ENCODE measurements around the gene CHPF. TPM values are rescaled to one million over a fixed set of nuclear protein-coding genes. Genes with fewer than 3 reads are reported as not detected.

CHPF gene
- total and polyA plus RNA-seq, 2 donors: 8.5 to 17.5 TPM

GRCh38 chr2:219527472-219527871 lies 16.1 kb downstream of the CHPF start:
- Histone ChIP-seq H3K27ac (ENCODE audit: low read depth in 1 of 2, low read length in 1 of 2) (no peak overlapping the region), H3K4me3 (ENCODE audit: low read length in 2 of 2) (no peak overlapping the region), H3K4me1 (ENCODE audit: control insufficient read depth in 2 of 2, insufficient read depth in 2 of 2, low read length in 2 of 2) (no peaks in the 10 kb centered on the region), H3K27me3 (ENCODE audit: control insufficient read depth in 2 of 2, insufficient read depth in 1 of 2, low read length in 1 of 2) (peaks cover 35 to 97% of the 10 kb centered on the region in 2 donors), H3K9me3 (ENCODE audit: control insufficient read depth in 2 of 2, insufficient read depth in 1 of 2, low read length in 1 of 2) (peaks cover 0 to 6% of the 10 kb centered on the region in 2 donors), H3K36me3 (ENCODE audit: control insufficient read depth in 2 of 2, insufficient read depth in 2 of 2, low read length in 1 of 2) (no peaks in the 10 kb centered on the region)
- WGBS: 72% methylated on average over 5 of the region's 5 CpGs
- no peak for DNase-seq (ENCODE audit: low read depth in 6 of 9, low spot score in 9 of 9)

GRCh38 chr2:219527076-219527394 lies 16.6 kb downstream of the CHPF start:
- no peak for DNase-seq (ENCODE audit: low read depth in 6 of 9, low spot score in 9 of 9)
- no peaks in the 10 kb centered on the region for H3K4me1 ChIP-seq (ENCODE audit: control insufficient read depth in 2 of 2, insufficient read depth in 2 of 2, low read length in 2 of 2)
- peaks cover 40 to 97% of the 10 kb centered on the region in 2 donors for H3K27me3 ChIP-seq (ENCODE audit: control insufficient read depth in 2 of 2, insufficient read depth in 1 of 2, low read length in 1 of 2)
- H3K9me3 ChIP-seq (ENCODE audit: control insufficient read depth in 2 of 2, insufficient read depth in 1 of 2, low read length in 1 of 2): peaks cover 0 to 6% of the 10 kb centered on the region in 2 donors
- 73% methylated on average over 6 of the region's 6 CpGs for WGBS
- H3K27ac ChIP-seq (ENCODE audit: low read depth in 1 of 2, low read length in 1 of 2): no peak overlapping the region
- H3K36me3 ChIP-seq (ENCODE audit: control insufficient read depth in 2 of 2, insufficient read depth in 2 of 2, low read length in 1 of 2): no peaks in the 10 kb centered on the region
- no peak overlapping the region for H3K4me3 ChIP-seq (ENCODE audit: low read length in 2 of 2)

DNA sequence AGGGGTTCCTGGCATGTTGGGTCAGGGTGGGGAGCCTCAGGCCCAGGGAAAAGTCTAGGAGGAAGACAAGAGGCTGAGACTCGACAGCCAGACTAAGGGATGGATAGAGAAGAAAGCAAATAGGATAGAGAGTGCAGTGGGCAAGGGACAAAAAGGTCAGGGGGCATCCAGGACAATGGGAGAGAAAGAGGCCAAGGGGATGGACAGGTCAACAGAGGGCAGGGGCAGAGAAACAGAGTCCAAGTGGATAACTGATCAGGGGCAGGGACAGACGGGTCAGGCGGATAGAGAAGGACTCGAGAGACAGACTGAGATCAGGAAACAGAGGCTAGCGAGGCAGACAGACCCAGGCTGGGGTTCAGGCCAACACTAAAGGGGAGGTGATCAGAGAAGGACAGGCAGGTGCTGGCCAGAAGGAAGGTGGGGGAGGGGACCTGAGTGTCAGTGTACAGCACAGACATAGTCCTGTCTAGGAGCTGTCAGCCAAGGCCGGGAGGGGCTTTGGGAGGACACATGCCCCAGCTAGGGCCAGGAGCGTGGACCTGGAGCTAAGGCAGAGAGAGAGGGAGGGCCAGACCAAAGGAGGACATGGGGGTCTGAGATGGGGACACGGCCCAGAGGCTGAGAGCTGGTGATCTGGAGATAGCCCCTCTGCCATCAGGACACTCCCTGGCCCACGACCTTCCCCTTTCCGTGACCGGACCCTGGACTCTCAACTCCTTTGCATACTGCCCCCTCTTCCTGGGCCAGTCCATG lies 17.1 kb downstream of the CHPF start:
- no peak for DNase-seq (ENCODE audit: low read depth in 6 of 9, low spot score in 9 of 9)
- no peaks in the 10 kb centered on the region for H3K4me1 ChIP-seq (ENCODE audit: control insufficient read depth in 2 of 2, insufficient read depth in 2 of 2, low read length in 2 of 2)
- peaks cover 45 to 97% of the 10 kb centered on the region in 2 donors for H3K27me3 ChIP-seq (ENCODE audit: control insufficient read depth in 2 of 2, insufficient read depth in 1 of 2, low read length in 1 of 2)
- 55% methylated on average over 11 of the region's 11 CpGs for WGBS
- H3K9me3 ChIP-seq (ENCODE audit: control insufficient read depth in 2 of 2, insufficient read depth in 1 of 2, low read length in 1 of 2): peaks cover 0 to 6% of the 10 kb centered on the region in 2 donors
- no peaks in the 10 kb centered on the region for H3K36me3 ChIP-seq (ENCODE audit: control insufficient read depth in 2 of 2, insufficient read depth in 2 of 2, low read length in 1 of 2)
- H3K27ac ChIP-seq (ENCODE audit: low read depth in 1 of 2, low read length in 1 of 2): no peak overlapping the region
- H3K4me3 ChIP-seq (ENCODE audit: low read length in 2 of 2): no peak overlapping the region

- H3K4me1 ChIP-seq (ENCODE audit: control insufficient read depth in 2 of 2, insufficient read depth in 2 of 2, low read length in 2 of 2): no peaks in the 10 kb centered on the region
- WGBS: 49% methylated on average over 9 of the region's 9 CpGs
- no peak overlapping the region for H3K27ac ChIP-seq (ENCODE audit: low read depth in 1 of 2, low read length in 1 of 2)
- peaks cover 0 to 6% of the 10 kb centered on the region in 2 donors for H3K9me3 ChIP-seq (ENCODE audit: control insufficient read depth in 2 of 2, insufficient read depth in 1 of 2, low read length in 1 of 2)
- no peaks in the 10 kb centered on the region for H3K36me3 ChIP-seq (ENCODE audit: control insufficient read depth in 2 of 2, insufficient read depth in 2 of 2, low read length in 1 of 2)
- peaks cover 49 to 97% of the 10 kb centered on the region in 2 donors for H3K27me3 ChIP-seq (ENCODE audit: control insufficient read depth in 2 of 2, insufficient read depth in 1 of 2, low read length in 1 of 2)
- no peak overlapping the region for H3K4me3 ChIP-seq (ENCODE audit: low read length in 2 of 2)
- DNase-seq (ENCODE audit: low read depth in 6 of 9, low spot score in 9 of 9): no peak
These were observed 17.9 kb downstream of the CHPF start for GRCh38 chr2:219525533-219526232.

GRCh38 chr2:219524817-219525216 lies 18.8 kb downstream of the CHPF start:
- Histone ChIP-seq H3K36me3 (ENCODE audit: control insufficient read depth in 2 of 2, insufficient read depth in 2 of 2, low read length in 1 of 2) (no peaks in the 10 kb centered on the region), H3K4me1 (ENCODE audit: control insufficient read depth in 2 of 2, insufficient read depth in 2 of 2, low read length in 2 of 2) (no peaks in the 10 kb centered on the region), H3K4me3 (ENCODE audit: low read length in 2 of 2) (no peak overlapping the region), H3K9me3 (ENCODE audit: control insufficient read depth in 2 of 2, insufficient read depth in 1 of 2, low read length in 1 of 2) (peaks cover 0 to under 1% of the 10 kb centered on the region in 2 donors), H3K27ac (ENCODE audit: low read depth in 1 of 2, low read length in 1 of 2) (no peak overlapping the region), H3K27me3 (ENCODE audit: control insufficient read depth in 2 of 2, insufficient read depth in 1 of 2, low read length in 1 of 2) (peaks cover 54 to 97% of the 10 kb centered on the region in 2 donors)
- WGBS: 99% methylated on average over 2 of the region's 2 CpGs
- no peak for DNase-seq (ENCODE audit: low read depth in 6 of 9, low spot score in 9 of 9)

- H3K27ac ChIP-seq (ENCODE audit: low read depth in 1 of 2, low read length in 1 of 2): no peak overlapping the region
These were observed 20.5 kb downstream of the CHPF start for GRCh38 chr2:219523031-219523671.

GRCh38 chr2:219522111-219523030 lies 21.2 kb downstream of the CHPF start:
- no peak for DNase-seq (ENCODE audit: low read depth in 6 of 9, low spot score in 9 of 9)
- Histone ChIP-seq H3K36me3 (ENCODE audit: control insufficient read depth in 2 of 2, insufficient read depth in 2 of 2, low read length in 1 of 2) (no peaks in the 10 kb centered on the region), H3K4me3 (ENCODE audit: low read length in 2 of 2) (no peak overlapping the region), H3K9me3 (ENCODE audit: control insufficient read depth in 2 of 2, insufficient read depth in 1 of 2, low read length in 1 of 2) (no peaks in the 10 kb centered on the region), H3K27me3 (ENCODE audit: control insufficient read depth in 2 of 2, insufficient read depth in 1 of 2, low read length in 1 of 2) (peaks cover 53 to 100% of the 10 kb centered on the region in 2 donors), H3K27ac (ENCODE audit: low read depth in 1 of 2, low read length in 1 of 2) (no peak overlapping the region), H3K4me1 (ENCODE audit: control insufficient read depth in 2 of 2, insufficient read depth in 2 of 2, low read length in 2 of 2) (no peaks in the 10 kb centered on the region)
- 4% methylated on average over 70 of the region's 70 CpGs for WGBS

More at GRCh38 chr2:219523031-219523671, 20.5 kb downstream of the CHPF start:
- peaks cover 53 to 100% of the 10 kb centered on the region in 2 donors for H3K27me3 ChIP-seq (ENCODE audit: control insufficient read depth in 2 of 2, insufficient read depth in 1 of 2, low read length in 1 of 2)
- H3K4me3 ChIP-seq (ENCODE audit: low read length in 2 of 2): no peak overlapping the region
- H3K36me3 ChIP-seq (ENCODE audit: control insufficient read depth in 2 of 2, insufficient read depth in 2 of 2, low read length in 1 of 2): no peaks in the 10 kb centered on the region
- WGBS: 15% methylated on average over 24 of the region's 24 CpGs
- no peaks in the 10 kb centered on the region for H3K4me1 ChIP-seq (ENCODE audit: control insufficient read depth in 2 of 2, insufficient read depth in 2 of 2, low read length in 2 of 2)
- no peaks in the 10 kb centered on the region for H3K9me3 ChIP-seq (ENCODE audit: control insufficient read depth in 2 of 2, insufficient read depth in 1 of 2, low read length in 1 of 2)
- no peak for DNase-seq (ENCODE audit: low read depth in 6 of 9, low spot score in 9 of 9)

DNA sequence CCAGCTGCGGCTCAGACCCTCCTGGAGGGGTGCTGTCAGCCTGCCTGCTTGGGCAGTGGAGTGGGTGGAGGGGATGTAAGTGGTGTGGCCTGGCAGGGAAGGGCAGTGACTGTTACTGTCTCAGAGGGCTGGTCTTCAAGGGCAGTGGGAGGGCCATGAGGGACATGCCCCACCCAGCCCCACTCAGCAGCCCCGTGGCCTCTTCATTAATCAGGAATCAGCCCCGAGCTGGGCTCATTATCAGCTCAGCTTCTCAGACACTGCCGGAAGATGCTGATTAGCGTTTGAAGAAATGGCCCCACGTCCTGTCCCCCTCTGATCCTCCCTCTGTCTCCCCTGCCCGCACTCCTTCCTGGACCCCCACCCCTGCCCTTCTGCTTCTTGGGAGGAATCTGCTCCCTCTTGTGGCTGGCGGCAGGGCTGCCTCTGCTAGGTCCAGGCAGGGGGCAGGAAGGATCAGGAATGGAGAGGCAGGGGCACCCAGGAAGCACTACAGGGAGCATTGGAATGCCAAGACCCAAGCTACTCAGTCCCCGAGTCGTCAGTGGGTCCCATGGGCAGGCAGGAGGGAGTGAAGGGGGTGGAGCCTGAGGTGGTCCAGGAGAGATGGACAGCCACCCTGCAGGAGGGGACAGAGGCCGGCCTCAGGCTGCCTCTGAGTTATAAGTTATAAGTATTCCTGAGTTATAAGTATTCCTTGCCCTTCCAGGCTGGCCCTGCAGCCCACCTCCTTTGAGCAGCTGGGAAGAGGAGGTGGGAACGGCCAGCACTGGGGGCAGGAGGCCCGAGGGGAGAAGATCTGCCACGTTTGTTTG lies 22.3 kb downstream of the CHPF start:
- Histone ChIP-seq H3K9me3 (ENCODE audit: control insufficient read depth in 2 of 2, insufficient read depth in 1 of 2, low read length in 1 of 2) (no peaks in the 10 kb centered on the region), H3K4me3 (ENCODE audit: low read length in 2 of 2) (no peak overlapping the region), H3K27ac (ENCODE audit: low read depth in 1 of 2, low read length in 1 of 2) (no peak overlapping the region), H3K27me3 (ENCODE audit: control insufficient read depth in 2 of 2, insufficient read depth in 1 of 2, low read length in 1 of 2) (peaks cover 53 to 100% of the 10 kb centered on the region in 2 donors), H3K4me1 (ENCODE audit: control insufficient read depth in 2 of 2, insufficient read depth in 2 of 2, low read length in 2 of 2) (no peaks in the 10 kb centered on the region), H3K36me3 (ENCODE audit: control insufficient read depth in 2 of 2, insufficient read depth in 2 of 2, low read length in 1 of 2) (no peaks in the 10 kb centered on the region)
- no peak for DNase-seq (ENCODE audit: low read depth in 6 of 9, low spot score in 9 of 9)
- 15% methylated on average over 14 of the region's 14 CpGs for WGBS

Measured in thymus (tissue), 11 donors.